Activated CD4-positive, alpha-beta T cell treated with anti-CD3 and anti-CD28 coated beads, Interleukin-2, amount 50 U/mL, for 1 hour (primary cell): Measurements from ENCODE around the gene LTA.
A peak's percentile ranks its signal among the peaks of the same experiment; 100 is the strongest.

ENCODE experiments used
- DNase-seq: peaks from one replicate; pipeline ENCODE4 v3.0.0-alpha.2; 2020

Gene LTA, protein sequence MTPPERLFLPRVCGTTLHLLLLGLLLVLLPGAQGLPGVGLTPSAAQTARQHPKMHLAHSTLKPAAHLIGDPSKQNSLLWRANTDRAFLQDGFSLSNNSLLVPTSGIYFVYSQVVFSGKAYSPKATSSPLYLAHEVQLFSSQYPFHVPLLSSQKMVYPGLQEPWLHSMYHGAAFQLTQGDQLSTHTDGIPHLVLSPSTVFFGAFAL

DNA sequence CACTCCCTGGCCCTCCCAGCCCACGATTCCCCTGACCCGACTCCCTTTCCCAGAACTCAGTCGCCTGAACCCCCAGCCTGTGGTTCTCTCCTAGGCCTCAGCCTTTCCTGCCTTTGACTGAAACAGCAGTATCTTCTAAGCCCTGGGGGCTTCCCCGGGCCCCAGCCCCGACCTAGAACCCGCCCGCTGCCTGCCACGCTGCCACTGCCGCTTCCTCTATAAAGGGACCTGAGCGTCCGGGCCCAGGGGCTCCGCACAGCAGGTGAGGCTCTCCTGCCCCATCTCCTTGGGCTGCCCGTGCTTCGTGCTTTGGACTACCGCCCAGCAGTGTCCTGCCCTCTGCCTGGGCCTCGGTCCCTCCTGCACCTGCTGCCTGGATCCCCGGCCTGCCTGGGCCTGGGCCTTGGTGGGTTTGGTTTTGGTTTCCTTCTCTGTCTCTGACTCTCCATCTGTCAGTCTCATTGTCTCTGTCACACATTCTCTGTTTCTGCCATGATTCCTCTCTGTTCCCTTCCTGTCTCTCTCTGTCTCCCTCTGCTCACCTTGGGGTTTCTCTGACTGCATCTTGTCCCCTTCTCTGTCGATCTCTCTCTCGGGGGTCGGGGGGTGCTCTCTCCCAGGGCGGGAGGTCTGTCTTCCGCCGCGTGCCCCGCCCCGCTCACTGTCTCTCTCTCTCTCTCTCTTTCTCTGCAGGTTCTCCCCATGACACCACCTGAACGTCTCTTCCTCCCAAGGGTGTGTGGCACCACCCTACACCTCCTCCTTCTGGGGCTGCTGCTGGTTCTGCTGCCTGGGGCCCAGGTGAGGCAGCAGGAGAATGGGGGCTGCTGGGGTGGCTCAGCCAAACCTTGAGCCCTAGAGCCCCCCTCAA is at the start of gene LTA:
Gene LTA, plus strand, starts transcription at position 249 of the 871 bp plus-strand sequence. Its CDS starts 454 bp downstream, at position 703.
- peak; percentile 71 for DNase-seq

GRCh38 chr6:31525553-31525931 is 46.5 kb upstream of the LTA start:
- DNase-seq: no peak

- DNase-seq: no peak
Observed at GRCh38 chr6:31525932-31526591, 46.0 kb upstream of the LTA start.

DNA sequence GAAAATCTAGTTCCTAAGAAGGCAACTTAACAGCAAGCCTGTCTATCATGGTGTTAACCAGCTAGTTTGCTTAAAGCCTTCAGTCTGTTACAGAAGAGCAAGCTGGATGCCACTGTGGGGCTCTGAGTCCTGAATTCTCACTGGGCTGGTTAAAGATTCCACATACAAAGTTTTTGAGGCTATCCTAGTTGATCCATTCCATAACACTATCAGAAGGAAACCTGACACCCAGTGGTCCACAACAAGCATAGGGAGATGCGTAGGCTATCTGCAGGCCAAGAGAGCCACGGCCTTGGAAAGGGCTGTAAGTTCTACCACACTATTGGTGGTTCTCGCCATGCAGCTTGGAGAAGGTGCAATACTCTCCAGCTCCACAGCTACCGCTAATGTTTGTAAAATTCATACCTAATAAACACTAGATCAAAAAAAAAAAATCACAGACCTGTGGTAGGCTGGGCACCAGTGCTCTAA is 43.7 kb upstream of the LTA start:
- DNase-seq: no peak

DNA sequence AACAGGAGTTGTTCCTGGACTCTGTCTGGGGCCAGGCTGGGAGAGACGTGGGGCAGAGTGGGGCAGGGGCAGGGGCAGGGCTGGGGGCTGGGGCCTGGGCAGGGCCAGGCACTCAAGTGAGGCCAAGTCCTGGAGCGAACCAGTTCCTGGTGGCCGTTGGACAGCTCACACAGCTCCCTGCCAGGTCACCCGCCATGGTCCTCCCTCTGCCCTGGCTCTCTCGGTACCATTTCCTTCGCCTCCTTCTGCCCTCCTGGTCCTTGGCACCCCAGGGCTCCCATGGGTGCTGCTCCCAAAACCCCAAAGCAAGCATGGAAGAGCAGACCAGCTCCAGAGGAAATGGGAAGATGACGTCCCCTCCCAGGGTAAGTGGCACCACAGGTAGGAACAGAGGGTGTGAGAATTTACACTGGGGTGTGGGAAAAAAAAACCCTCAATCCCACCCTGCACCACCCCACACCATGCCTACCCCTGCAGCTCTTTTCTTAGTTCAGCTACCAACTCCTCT is 43.2 kb upstream of the LTA start, which contains the start of gene MCCD1:
Gene MCCD1, plus strand, starts transcription at position 142 of the 508 bp plus-strand sequence. Its CDS starts 53 bp downstream, at position 195.
- no peak for DNase-seq

DNA sequence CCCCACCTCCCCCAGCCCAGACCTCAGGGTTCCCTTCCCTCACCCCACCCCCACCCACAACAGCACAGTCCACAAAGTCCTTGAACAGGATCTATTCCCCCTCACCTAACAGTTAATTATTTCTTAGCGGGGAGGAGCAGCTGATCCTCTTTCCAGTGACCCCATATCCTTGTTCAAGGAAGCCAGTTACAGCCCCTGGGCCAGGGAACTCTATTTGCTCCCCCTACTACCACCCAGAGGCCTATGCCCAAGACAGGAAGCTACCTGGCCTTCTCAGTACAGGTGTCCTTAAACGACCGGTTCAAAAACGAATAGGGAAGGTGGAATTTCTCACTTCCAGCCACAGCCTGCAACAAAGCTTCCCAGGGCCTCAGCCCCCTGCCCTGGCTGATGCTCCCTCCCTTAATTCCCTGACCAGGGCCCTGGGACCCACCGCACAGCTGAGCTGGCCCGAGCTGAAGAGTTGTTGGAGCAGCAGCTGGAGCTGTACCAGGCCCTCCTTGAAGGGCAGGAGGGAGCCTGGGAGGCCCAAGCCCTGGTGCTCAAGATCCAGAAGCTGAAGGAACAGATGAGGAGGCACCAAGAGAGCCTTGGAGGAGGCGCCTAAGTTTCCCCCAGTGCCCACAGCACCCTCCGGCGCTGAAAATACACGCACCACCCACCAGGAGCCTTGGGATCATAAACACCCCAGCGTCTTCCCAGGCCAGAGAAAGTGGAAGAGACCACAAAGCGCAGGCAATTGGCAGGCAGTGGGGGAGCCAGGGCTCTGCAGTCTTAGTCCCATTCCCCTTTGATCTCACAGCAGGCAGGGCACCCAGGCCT is 42.5 kb upstream of the LTA start:
- no peak for DNase-seq

DNA sequence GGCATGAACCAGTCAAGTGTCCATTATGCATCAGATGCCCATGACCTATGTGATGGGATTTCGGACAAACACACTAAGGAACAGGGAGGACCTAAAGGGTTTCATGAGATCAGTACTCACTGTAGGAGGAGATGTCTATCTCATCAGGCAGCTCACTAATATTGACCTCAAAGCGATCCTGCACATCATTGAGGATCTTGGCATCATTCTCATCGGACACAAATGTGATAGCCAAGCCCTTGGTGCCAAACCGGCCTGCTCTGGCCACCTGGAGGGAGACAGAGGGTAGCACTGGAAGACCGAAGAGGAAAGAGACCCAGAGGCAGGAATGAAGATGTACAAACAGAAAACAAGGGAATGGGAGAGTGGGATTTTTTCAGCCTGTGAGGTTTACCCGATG is 41.4 kb upstream of the LTA start:
- no peak for DNase-seq

- DNase-seq: no peak
Observed at GRCh38 chr6:31531162-31531561, 40.9 kb upstream of the LTA start.

- DNase-seq: no peak
Observed at GRCh38 chr6:31531771-31532643, 40.1 kb upstream of the LTA start.

DNA sequence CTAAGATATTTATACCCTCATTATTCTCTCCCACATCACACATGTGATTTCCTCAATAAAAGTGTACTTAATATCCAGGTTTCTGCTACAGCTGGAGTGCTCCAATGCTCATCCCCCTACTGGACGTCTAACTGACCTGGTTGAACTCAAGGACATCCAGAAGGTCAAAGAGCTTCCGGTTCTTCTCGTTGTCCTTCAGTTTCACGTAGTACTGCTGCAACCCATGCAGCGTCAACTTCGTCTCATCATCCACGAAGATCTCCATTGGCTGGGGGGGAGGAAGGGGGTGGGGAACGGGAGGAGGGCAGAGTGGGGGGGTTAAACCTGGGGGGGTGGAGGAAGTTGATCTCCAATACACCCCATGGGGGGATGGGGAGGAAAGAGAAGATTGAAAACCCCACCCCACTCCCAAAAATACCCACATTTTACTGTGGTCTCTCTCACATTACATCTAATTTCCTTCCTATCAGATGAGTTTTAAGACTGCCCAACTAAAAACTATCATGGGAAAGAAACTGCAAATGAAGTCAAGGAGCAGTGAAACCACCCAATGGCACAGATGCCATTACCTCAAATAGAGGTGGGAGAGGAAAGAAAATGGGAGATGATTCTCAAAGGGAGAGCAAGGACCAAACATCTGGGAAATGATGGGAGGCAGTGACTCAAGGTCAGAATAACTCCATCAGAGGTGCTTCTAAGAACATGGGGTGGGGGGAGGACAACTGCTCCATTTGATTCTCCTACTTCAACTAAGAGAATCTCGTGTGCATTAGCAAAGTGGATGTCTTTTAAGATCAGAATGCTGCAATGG is 39.2 kb upstream of the LTA start:
- no peak for DNase-seq

DNA sequence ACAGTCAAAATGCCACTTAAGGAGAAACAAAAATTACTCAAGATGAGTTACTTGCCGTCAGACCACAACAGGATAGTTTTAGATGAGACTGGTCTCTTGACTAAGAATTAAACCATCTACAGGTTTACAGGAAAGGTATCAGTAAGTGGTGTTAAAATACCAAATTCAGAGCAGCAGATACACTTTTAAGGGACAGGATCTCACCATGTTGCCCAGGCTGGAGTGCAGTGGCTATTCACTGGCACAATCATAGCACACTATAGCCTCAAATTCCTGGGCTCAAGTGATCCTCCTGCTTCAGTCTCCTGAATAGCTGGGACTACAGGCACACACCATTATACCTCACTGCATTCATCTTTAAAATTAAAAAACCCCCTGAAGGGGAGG is 38.6 kb upstream of the LTA start:
- no peak for DNase-seq

GRCh38 chr6:31534011-31534410 is 38.1 kb upstream of the LTA start:
- DNase-seq: no peak

DNA sequence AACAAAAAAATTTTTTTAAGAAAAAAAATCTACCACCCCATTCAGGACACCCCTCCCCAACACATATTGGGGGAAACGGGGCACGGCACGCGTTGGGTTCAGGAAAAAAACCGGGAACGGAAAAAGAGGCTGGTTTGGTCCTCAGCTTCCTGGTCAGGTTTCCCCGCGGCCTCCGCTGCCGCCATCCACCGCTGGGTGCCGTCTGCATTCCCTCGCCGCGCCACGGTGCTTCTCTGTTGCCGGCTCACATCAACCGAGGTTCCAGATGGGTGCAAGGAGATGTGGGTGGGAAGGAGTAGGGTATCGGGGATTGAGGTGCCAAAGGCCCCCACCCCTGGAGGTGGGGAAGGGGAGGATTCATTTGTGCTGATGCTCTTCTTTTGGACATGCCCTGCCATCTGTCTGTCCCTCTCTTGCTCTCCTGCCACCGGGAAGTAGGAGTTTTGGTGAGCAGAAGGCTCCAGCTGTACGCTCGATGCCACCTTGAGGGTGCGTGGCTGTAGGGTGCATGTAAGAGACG is 37.5 kb upstream of the LTA start:
- no peak for DNase-seq

DNA sequence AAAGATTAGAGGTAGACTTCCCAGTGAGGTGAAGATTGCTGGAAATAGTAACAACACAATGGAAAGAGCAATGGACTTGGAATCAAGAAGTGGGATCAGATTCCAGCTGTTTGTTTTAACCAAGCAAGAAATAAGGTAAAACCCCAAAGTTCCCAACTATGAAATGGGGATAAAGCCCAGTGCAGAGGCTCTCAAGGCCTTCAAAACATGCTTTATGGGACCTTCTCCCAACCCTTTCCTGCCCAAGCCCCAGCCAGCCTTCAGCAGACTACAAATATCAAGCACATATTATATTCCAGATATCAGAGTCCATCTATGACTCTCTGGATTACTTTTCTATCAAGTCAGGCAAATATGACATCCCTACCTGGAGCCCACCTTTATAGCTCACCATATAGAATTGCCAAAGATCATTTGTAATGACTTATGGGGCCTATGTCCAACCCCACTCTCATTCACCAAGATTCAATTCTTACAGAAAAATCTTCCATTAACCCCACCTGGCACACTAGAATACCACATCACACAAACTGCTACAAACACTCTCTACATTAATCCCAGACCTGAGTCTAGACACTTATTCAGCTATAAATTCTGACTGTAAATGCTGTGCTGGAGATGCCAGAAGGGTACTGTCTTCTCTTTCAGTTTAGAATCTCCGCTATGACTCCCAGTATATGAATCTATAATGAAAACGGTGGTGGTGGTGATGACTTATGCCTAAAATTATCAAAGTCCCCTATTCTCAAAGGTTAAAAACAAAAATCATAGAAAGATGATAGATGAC is 36.4 kb upstream of the LTA start:
- DNase-seq: no peak

DNA sequence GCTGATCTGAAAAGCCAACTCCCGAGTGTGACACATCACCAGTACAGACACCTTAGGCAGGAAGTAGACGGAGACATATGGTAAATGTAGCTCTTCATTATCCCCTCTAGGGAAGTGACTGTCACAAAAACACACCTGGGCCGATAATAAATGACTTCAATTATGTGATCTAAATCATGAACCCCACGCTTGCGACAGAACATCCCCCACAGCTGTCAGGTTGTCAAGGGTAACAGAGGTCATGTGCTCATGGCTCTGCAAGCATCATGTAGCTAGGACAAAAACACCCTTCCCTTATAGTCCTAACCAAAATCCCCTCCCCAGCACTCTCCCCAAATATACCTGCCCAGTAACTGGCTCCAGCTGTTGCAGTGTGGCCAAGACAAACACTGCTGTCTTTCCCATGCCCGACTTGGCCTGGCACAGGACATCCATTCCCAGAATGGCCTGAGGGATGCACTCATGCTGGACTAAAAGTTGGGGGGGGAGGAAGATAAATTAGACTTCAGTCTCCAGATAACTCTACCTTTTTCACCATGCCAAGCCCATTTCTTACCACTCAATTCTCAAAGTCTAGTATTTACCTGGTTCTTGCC is 33.2 kb upstream of the LTA start:
- no peak for DNase-seq

- no peak for DNase-seq
Observed at GRCh38 chr6:31540640-31541039, 31.4 kb upstream of the LTA start.

DNA sequence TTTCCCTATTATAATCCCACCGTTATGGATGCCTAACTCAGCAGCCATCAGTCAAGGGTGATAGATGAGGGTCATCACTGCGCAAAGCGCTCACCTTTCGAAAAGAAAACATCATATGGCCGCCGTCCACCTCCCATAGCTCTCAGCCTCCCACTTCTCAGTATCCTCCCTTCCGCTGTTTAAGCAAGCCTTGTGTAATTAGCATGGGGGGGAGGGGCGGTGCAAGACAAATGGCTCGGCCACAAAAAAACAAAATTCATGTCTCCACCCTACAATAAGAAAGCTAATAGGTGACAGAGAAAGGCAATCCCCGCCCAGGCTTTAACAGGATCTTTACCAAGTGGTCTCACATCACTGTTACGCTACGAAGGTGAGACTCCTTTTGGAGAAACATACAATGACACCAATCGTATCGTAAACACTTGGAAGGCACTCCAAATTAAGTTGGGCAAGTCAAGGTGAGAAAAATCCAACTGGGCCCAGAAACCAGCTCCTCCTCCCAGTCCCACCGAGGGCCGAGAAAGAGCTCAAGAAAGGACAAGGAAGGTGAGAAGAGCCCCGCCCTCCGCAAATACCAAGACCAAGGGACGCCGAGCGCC is 30.9 kb upstream of the LTA start:
- peak; percentile 70 for DNase-seq

DNA sequence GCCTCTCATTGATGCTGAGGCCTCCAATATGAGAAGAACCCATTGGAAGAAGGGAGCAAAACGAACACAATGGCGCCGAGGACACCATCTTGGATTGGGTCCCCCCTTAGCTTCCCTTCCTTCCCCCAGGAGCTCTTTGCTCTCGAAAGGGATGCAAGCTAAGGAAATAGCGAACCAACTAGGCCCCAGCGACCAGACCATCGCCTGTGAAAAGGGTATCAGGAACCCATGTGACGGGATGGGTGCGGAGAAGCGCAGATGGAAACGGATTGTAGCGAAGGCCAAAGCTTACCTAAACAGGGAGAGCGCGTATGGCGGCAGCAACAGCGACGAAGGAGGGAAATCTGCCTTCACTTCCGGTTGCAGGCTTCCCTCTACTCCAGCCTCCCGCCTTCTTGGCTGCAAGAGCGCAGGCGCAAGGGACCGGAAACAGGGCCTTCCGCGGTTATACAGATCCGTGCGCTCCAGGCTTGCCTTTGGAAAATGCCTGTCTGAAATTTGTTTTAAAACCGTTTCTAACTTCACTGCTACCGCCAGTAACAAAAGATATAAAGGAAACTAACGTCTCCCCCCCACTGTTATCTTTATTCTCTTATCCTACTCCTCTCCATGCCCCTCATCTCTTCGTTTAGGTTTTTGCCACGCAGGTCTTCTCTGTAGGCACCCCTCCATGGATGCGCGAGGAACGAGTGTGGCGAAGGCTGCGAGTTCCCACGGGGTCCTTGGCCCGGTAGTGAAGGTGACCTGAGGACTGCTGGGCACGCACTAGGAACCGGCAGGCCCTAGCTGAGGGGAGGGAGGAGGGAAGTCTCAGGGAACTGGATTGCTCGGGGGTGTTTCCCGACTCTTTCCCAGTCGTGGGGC is 30.2 kb upstream of the LTA start, which contains the start of gene DDX39B:
Gene DDX39B, minus strand, starts transcription at position 346 of the 864 bp plus-strand sequence. CDS start 1,471 bp downstream, outside the sequence.
- peak; percentile 91 for DNase-seq
